H1 (cell line): ENCODE results near the gene NFKBIE. TPM values are rescaled to one million over a fixed set of nuclear protein-coding genes. Genes with fewer than 3 reads are reported as not detected.

Source experiments
- CTCF ChIA-PET: fragments of 300-600 bp; sonication (Branson Sonifier 250); formaldehyde crosslinking; loops from one replicate; lab custom pipeline; 2021; ENCODE audit not compliant: partially characterized antibody; lab: Charles Lee
- POLR2A ChIA-PET: fragments of 300-600 bp; sonication (Branson Sonifier 250); formaldehyde crosslinking; loops from one replicate; lab custom pipeline; 2021; ENCODE audit warnings: inconsistent platforms; ENCODE audit not compliant: partially characterized antibody; lab: Charles Lee
- DNase-seq, 2 experiments: peaks; one replicate each; pipeline versions ENCODE4 v3.0.0 to v3.0.0-alpha.2; 2010 to 2022; ENCODE audit warnings: low spot score in 2 of 2, low read depth in 1 of 2, mixed read lengths in 1 of 2
- FAIRE-seq: peaks from 2 replicates; lab custom pipeline; 2011; peaks lifted over from hg19 to GRCh38; lab: Jason Lieb, UNC
- H2AFZ ChIP-seq: 2 replicates; pipeline ENCODE4 v1.8.1; 2012; ENCODE audit warnings: low read length, inconsistent platforms
- H2AK5ac ChIP-seq: 2 replicates; pipeline ENCODE4 v1.6.1; 2013; ENCODE audit warnings: low read depth, low read length
- H2BK120ac ChIP-seq: replicated peaks from 2 replicates; pipeline ENCODE3; 2013; ENCODE audit warnings: low read depth, low read length, inconsistent platforms
- H2BK12ac ChIP-seq: 2 replicates; pipeline ENCODE4 v1.6.1; 2013; ENCODE audit warnings: low read depth, low read length
- H2BK15ac ChIP-seq: 2 replicates; pipeline ENCODE4 v1.6.1; 2013; ENCODE audit warnings: low read length
- H2BK20ac ChIP-seq: 2 replicates; pipeline ENCODE4 v1.6.1; 2013; ENCODE audit warnings: low read length
- H2BK5ac ChIP-seq: 2 replicates; pipeline ENCODE4 v1.6.1; 2013; ENCODE audit warnings: low read depth, low read length
- H3K14ac ChIP-seq: 2 replicates; pipeline ENCODE4 v1.6.1; 2013; ENCODE audit warnings: inconsistent platforms; ENCODE audit not compliant: insufficient read length
- H3K18ac ChIP-seq: 2 replicates; pipeline ENCODE4 v1.6.1; 2013; ENCODE audit warnings: low read length; ENCODE audit errors: extremely low read depth
- H3K23ac ChIP-seq: 2 replicates; pipeline ENCODE4 v1.6.1; 2013; ENCODE audit warnings: inconsistent platforms; ENCODE audit not compliant: insufficient read length
- H3K23me2 ChIP-seq: 2 replicates; pipeline ENCODE4 v1.6.1; 2013; ENCODE audit warnings: low read depth, low read length
- H3K27ac ChIP-seq: 2 replicates; pipeline ENCODE4 v1.6.1; 2011; ENCODE audit warnings: low read depth, low read length, inconsistent platforms
- H3K27me3 ChIP-seq, 4 experiments: replicated peaks in 1 of 4; 1 replicate in 1 of 4; 2 replicates in 3 of 4; pipeline versions ENCODE4 v1.6.1 to v1.8.1; 2011 to 2013; ENCODE audit warnings: low read length in 3 of 4, mild to moderate bottlenecking in 3 of 4, inconsistent platforms in 2 of 4, mixed read lengths in 2 of 4, moderate library complexity in 1 of 4; ENCODE audit not compliant: control insufficient read depth in 3 of 4, insufficient read depth in 3 of 4; ENCODE audit errors: extremely low read depth in 1 of 4
- H3K36me3 ChIP-seq, 4 experiments: 2 replicates each; pipeline versions ENCODE4 v1.6.1 to v1.8.1; 2011 to 2013; ENCODE audit warnings: mild to moderate bottlenecking in 4 of 4, low read length in 3 of 4, moderate library complexity in 2 of 4, control low read depth in 1 of 4, inconsistent platforms in 1 of 4; ENCODE audit not compliant: insufficient read depth in 4 of 4, control insufficient read depth in 2 of 4
- H3K4ac ChIP-seq: replicated peaks from 2 replicates; pipeline ENCODE3; 2013; ENCODE audit warnings: low read length, low read depth, mixed read lengths, inconsistent platforms; ENCODE audit not compliant: insufficient read length
- H3K4me1 ChIP-seq, 4 experiments: replicated peaks in 1 of 4; 1 replicate in 1 of 4; 2 replicates in 3 of 4; pipeline versions ENCODE4 v1.6.1 to v1.8.1; 2011 to 2013; ENCODE audit warnings: low read length in 3 of 4, inconsistent platforms in 2 of 4, mixed read lengths in 1 of 4; ENCODE audit not compliant: insufficient read depth in 4 of 4, control insufficient read depth in 3 of 4
- H3K4me2 ChIP-seq, 2 experiments: 2 replicates each; pipeline versions ENCODE4 v1.6.1 to v1.8.1; 2011 to 2013; ENCODE audit warnings: low read depth in 2 of 2, low read length in 2 of 2, control low read depth in 1 of 2, inconsistent platforms in 1 of 2, mild to moderate bottlenecking in 1 of 2; ENCODE audit not compliant: insufficient read depth in 1 of 2
- H3K4me3 ChIP-seq, 4 experiments: fragments of 200-600, 300-600 bp in 1 of 4; sonication (generic), shearing (Covaris generic), sonication (Bioruptor Twin) in 1 of 4; 2 replicates each; pipeline versions ENCODE4 v1.5.1 to v1.8.1; 2011 to 2016; ENCODE audit warnings: low read length in 4 of 4, low read depth in 3 of 4, control low read depth in 2 of 4, inconsistent platforms in 2 of 4, mild to moderate bottlenecking in 2 of 4, mixed read lengths in 1 of 4, moderate library complexity in 1 of 4; ENCODE audit not compliant: insufficient read depth in 2 of 4; ENCODE audit errors: extremely low read depth in 1 of 4
- H3K56ac ChIP-seq: replicated peaks from 2 replicates; pipeline ENCODE3; 2013; ENCODE audit warnings: low read depth, mild to moderate bottlenecking, mixed read lengths, low read length, inconsistent platforms; ENCODE audit not compliant: insufficient read length
- H3K79me1 ChIP-seq: 2 replicates; pipeline ENCODE4 v1.6.1; 2013; ENCODE audit warnings: low read depth, low read length, control low read depth
- H3K79me2 ChIP-seq, 2 experiments: 2 replicates each; pipeline versions ENCODE4 v1.6.1 to v1.8.1; 2012 to 2013; ENCODE audit warnings: low read length in 2 of 2, mild to moderate bottlenecking in 2 of 2, inconsistent platforms in 1 of 2; ENCODE audit not compliant: insufficient read depth in 2 of 2, control insufficient read depth in 1 of 2
- H3K9ac ChIP-seq, 4 experiments: replicated peaks in 1 of 4; 1 replicate in 1 of 4; 2 replicates in 3 of 4; pipeline versions ENCODE4 v1.6.1 to v1.8.1; 2011 to 2013; ENCODE audit warnings: low read depth in 3 of 4, low read length in 3 of 4, control low read depth in 2 of 4, mild to moderate bottlenecking in 2 of 4, moderate library complexity in 2 of 4, inconsistent platforms in 1 of 4; ENCODE audit errors: extremely low read depth in 1 of 4
- H3K9me3 ChIP-seq, 2 experiments: 2 replicates each; pipeline versions ENCODE4 v1.6.1 to v1.8.1; 2012 to 2013; ENCODE audit warnings: mild to moderate bottlenecking in 2 of 2, moderate library complexity in 2 of 2, control low read depth in 1 of 2, inconsistent platforms in 1 of 2, low read depth in 1 of 2, low read length in 1 of 2, mixed read lengths in 1 of 2; ENCODE audit not compliant: insufficient read depth in 2 of 2
- H4K20me1 ChIP-seq, 2 experiments: replicated peaks in 1 of 2; 2 replicates each; pipeline versions ENCODE3 to v1.8.1; 2011 to 2013; ENCODE audit warnings: inconsistent platforms in 2 of 2, low read length in 2 of 2, mild to moderate bottlenecking in 1 of 2; ENCODE audit not compliant: insufficient read depth in 2 of 2, control insufficient read depth in 1 of 2
- H4K5ac ChIP-seq: 2 replicates; pipeline ENCODE4 v1.6.1; 2013; ENCODE audit warnings: low read length, low read depth, mixed read lengths, inconsistent platforms; ENCODE audit not compliant: insufficient read length
- H4K8ac ChIP-seq: 2 replicates; pipeline ENCODE4 v1.8.0; 2013; ENCODE audit warnings: mild to moderate bottlenecking, moderate library complexity, low read length, inconsistent platforms; ENCODE audit not compliant: insufficient read depth; ENCODE audit errors: extremely low read depth
- H4K91ac ChIP-seq: replicated peaks from 2 replicates; pipeline ENCODE3; 2013; ENCODE audit warnings: low read length, mixed read lengths, inconsistent platforms; ENCODE audit not compliant: insufficient read length
- CBX8 ChIP-seq: fragments of 300-800, 300-1000 bp; sonication (generic); IDR thresholded peaks from 2 replicates; pipeline ENCODE4 v1.7.1; 2016; ENCODE audit warnings: low read depth, low read length, borderline replicate concordance
- POLR2A ChIP-seq, 2 experiments: IDR thresholded peaks; 1 replicate in 1 of 2; 2 replicates in 1 of 2; pipeline ENCODE4 v1.6.1; 2011; ENCODE audit warnings: low read depth in 2 of 2, low read length in 2 of 2, mild to moderate bottlenecking in 2 of 2; ENCODE audit errors: control extremely low read depth in 1 of 2
- POLR2AphosphoS5 ChIP-seq: IDR thresholded peaks from 2 replicates; pipeline ENCODE4 v1.6.1; 2011; ENCODE audit warnings: low read depth, low read length
- YY1 ChIP-seq: IDR thresholded peaks from 2 replicates; pipeline ENCODE4 v1.6.1; 2011; ENCODE audit warnings: low read depth, mild to moderate bottlenecking, low read length
- WGBS, 2 experiments: shearing (Covaris generic) in 1 of 2; methylation state at CpG; one replicate each; pipeline versions ENCODE4 v1.1.6 to v1.1.7; 2013 to 2015; ENCODE audit warnings: low lambda C conversion rate in 2 of 2, mixed read lengths in 2 of 2, inconsistent platforms in 1 of 2, low coverage in 1 of 2, missing lambda C conversion rate in 1 of 2; ENCODE audit not compliant: insufficient replicate concordance in 2 of 2, insufficient coverage in 1 of 2, insufficient read length in 1 of 2; ENCODE audit errors: extremely low coverage in 1 of 2, missing lambda C conversion rate in 1 of 2; 5-methylcytosine and 5-hydroxymethylcytosine counted together
- polyA plus RNA-seq, 7 experiments: library from polyadenylated mRNA; depleted of rRNA in 3 of 7; stranded (reverse) in 5 of 7; unstranded in 2 of 7; fragments of >200 nt in 5 of 7; fragments of 200-250 nt in 2 of 7; gene quantifications; 1 replicate in 5 of 7; 2 replicates in 1 of 7; 4 replicates in 1 of 7; pipeline versions ENCODE4 v1.2.1 to v1.2.3, GENCODE V29; 2011 to 2013; ENCODE audit warnings: missing spikeins in 2 of 7, mixed read lengths in 2 of 7
- total RNA-seq: library from RNA; stranded (reverse); fragmentation: NEBNext Ultra II Directional; extraction: Animal tissue kit (Norgen Biotek cat#: 25700); gene quantifications from 2 replicates; pipeline ENCODE4 v1.2.1, GENCODE V29; 2021
- TF ChIP-seq, protein P1 (sequence below), 3 experiments: IDR thresholded peaks; 1 replicate in 2 of 3; 2 replicates in 1 of 3; pipeline versions ENCODE4 v1.5.1 to v1.6.1; 2011; ENCODE audit warnings: low read length in 3 of 3, mild to moderate bottlenecking in 3 of 3, inconsistent platforms in 2 of 3, low read depth in 1 of 3, moderate library complexity in 1 of 3; ENCODE audit not compliant: insufficient read depth in 1 of 3; ENCODE audit errors: control extremely low read depth in 1 of 3

The NFKBIE gene
- total and polyA plus RNA-seq, 2 of the 8 experiments (the other 6 are each of a cell fraction or from before 2014, with no cell fraction given), result 13.5 to 19.2 TPM

DNA sequence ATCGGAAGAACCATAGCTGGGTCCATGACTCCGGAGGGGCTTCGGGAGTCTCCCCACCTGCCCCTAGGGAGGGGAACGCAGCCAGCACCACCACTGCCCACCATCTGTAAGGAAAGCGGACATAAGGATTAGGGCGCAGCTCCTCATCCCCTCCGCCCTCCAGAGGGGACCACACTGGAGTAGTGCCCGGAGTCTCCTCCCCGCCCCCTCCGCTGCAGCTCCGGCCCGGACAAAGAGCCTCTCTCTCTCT is 8.7 kb downstream of the NFKBIE start:
- H3K79me1 ChIP-seq, result no peaks in the 10 kb centered on the region; the same call in 1 of the 2 replicates
- H3K27me3 ChIP-seq, result no peaks in the 10 kb centered on the region
- no peaks in the 10 kb centered on the region for H3K9me3 ChIP-seq
- H3K4me3 ChIP-seq, result peak overlapping the region; percentile 67 to 85 (median 75)
- H3K79me2 ChIP-seq, result peaks cover 0 to 22% of the 10 kb centered on the region in 2 experiments; a peak in 2 of 4 replicates
- no peak overlapping the region for H2BK15ac ChIP-seq
- peaks cover 0 to 16% (median 6%) of the 10 kb centered on the region in 4 experiments; a peak in 4 of 7 replicates for H3K4me1 ChIP-seq
- H2BK5ac ChIP-seq, result peak overlapping the region; percentile 92
- no peak overlapping the region for H2BK20ac ChIP-seq
- peak overlapping the region; percentile 7 for H3K56ac ChIP-seq
- H4K91ac ChIP-seq, result no peak overlapping the region
- CTCF ChIA-PET, result interaction anchor here (0.7 to 4.8 kb wide), 33 partner anchors 10 to 160 kb away, joined by 3 to 48 read pairs (median 4); partner anchors contain the start of genes CAPN11, HSP90AB1, SLC29A1 and TMEM151B
- no peak overlapping the region for H3K4ac ChIP-seq
- peak overlapping the region; percentile 74 to 86 (median 81) for H3K9ac ChIP-seq
- FAIRE-seq, result no peak
- no peak overlapping the region for H3K14ac ChIP-seq
- no peak for DNase-seq
- TF ChIP-seq CBX8 (no peak), POLR2A (IDR thresholded peaks at IDR 0.05; ENCODE audit: control extremely low read depth in 1 of 2, low read depth in 2 of 2, low read length in 2 of 2) (peak in 1 of 2 experiments; percentile 34; a peak in 1 of 3 replicates), POLR2AphosphoS5 (peak; percentile 7; the same call in 1 of the 2 replicates), YY1 (no peak)
- TF ChIP-seq, protein P1, sequence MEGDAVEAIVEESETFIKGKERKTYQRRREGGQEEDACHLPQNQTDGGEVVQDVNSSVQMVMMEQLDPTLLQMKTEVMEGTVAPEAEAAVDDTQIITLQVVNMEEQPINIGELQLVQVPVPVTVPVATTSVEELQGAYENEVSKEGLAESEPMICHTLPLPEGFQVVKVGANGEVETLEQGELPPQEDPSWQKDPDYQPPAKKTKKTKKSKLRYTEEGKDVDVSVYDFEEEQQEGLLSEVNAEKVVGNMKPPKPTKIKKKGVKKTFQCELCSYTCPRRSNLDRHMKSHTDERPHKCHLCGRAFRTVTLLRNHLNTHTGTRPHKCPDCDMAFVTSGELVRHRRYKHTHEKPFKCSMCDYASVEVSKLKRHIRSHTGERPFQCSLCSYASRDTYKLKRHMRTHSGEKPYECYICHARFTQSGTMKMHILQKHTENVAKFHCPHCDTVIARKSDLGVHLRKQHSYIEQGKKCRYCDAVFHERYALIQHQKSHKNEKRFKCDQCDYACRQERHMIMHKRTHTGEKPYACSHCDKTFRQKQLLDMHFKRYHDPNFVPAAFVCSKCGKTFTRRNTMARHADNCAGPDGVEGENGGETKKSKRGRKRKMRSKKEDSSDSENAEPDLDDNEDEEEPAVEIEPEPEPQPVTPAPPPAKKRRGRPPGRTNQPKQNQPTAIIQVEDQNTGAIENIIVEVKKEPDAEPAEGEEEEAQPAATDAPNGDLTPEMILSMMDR (IDR thresholded peaks at IDR 0.05; ENCODE audit: control extremely low read depth in 1 of 3, insufficient read depth in 1 of 3, low read depth in 1 of 3, low read length in 3 of 3), result 0 out of 4 replicates have a peak, but pooled peaks of 1 of the 3 experiments have one; percentile 2
- POLR2A ChIA-PET, result interaction anchor here (0.7 to 15.1 kb wide), 44 partner anchors 10 to 627 kb away, joined by 3 to 581 read pairs (median 5); partner anchors contain the start of genes AARS2, CAPN11, CDC5L and GTPBP2
- no peak overlapping the region for H2AFZ ChIP-seq
- H3K4me2 ChIP-seq, result peak overlapping the region; percentile 58 to 82
- H2BK120ac ChIP-seq, result no peak overlapping the region
- no peak overlapping the region for H3K23ac ChIP-seq
- peak overlapping the region; percentile 88; the same call in 1 of the 2 replicates for H3K27ac ChIP-seq
- H3K23me2 ChIP-seq, result peaks cover 11% of the 10 kb centered on the region
- H2AK5ac ChIP-seq, result no peak overlapping the region
- peak overlapping the region; percentile 20 for H4K5ac ChIP-seq
- H3K18ac ChIP-seq, result no peak overlapping the region
- no peak overlapping the region for H2BK12ac ChIP-seq
- peaks cover 22 to 45% (median 42%) of the 10 kb centered on the region in 4 experiments for H3K36me3 ChIP-seq
- WGBS, 2 experiments, result 6% methylated on average over 11 of the region's 12 CpGs; no CpG with 5 or more reads in 1 of the 2 experiments
- H4K20me1 ChIP-seq, result peaks cover 1 to 18% of the 10 kb centered on the region in 2 experiments
- H4K8ac ChIP-seq, result peak overlapping the region; percentile 89
